GM19372 (cell line): ENCODE data around the gene TRAP1.
"Not testable (repeated sequence)": the region's sequence is repeated elsewhere in the genome, so short reads cannot be mapped to it uniquely, and the experiment has no call there.

Experiments
- ATAC-seq: cut with Tn5 transposase; IDR thresholded peaks from one replicate; pipeline ENCODE4 v1.9.1; 2021; ENCODE audit warnings: mild to moderate bottlenecking, low read depth, moderate library complexity; ENCODE audit not compliant: unreplicated experiment

Gene TRAP1

DNA sequence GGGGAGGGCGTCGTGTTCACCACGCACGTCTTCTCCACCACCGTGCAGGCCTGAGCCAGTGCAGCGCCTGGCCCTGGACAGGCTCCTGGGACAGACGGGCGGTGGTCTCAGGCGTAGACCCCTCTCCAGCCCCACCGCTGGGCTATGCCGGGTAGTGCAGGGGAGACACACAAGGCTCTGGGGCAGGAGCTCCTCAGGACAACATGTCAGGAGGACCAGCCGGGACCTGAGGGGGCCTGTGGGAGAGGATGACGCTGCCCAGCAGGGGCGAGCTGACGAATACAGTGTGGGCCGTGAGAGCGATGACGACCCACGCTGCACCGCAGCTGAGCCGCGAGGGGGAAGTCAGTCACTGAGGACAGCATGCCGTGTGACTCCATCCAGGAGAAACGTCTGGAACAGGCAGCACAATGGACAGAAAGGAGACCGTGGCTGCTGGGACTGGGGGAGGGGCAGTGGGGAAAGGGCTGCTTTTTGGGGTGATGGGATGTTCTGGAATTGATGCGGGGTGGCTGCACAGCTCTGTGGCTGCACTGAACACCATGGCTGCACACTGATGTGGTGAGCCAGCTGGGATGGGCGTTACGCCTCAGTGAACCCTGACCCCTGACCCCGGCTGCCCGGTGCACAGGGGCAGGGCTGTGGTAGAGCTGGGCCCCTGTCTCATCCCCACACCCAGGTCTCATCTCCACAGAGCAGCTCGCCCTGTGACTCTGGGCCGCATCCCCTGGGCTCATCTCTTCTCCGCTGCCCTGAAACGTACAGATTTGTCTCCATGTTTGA, 42.6 kb downstream of the TRAP1 start:
- no peak for ATAC-seq

DNA sequence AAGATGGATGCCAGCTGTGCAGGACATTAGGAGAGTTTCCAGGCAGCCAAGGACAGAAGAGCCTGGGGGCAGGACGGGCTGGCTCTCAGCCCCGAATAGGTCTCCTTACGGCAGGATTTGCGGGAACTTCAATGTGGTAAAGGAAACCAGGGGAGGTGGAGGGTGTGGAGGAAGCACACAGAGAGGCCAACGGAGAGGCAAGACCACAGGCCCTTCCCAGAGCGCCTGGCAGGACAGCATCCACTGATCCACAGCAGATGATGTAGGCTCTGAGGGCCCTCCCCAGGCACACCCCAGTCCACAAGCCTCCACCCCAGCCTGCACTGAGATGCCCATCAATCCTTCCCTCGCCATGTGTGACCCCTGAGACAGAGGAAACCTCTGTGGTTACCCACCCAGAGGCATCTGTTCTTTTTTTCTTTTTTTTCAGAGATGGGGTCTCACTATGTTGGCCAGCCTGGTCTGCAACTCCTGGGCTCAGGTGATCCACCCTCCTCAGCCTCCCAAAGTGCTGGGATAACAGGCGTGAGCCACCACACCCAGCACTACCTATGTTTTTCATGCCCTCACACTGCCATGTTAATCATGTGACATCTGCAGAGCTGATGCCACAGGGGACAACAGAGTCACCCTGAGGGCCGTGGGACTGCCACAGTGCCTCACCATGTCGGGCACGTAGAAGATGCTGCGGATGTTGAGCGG, 43.5 kb downstream of the TRAP1 start:
- ATAC-seq = no peak

GRCh38 chr16:3673201-3673600, 44.1 kb downstream of the TRAP1 start:
- ATAC-seq = no peak

DNA sequence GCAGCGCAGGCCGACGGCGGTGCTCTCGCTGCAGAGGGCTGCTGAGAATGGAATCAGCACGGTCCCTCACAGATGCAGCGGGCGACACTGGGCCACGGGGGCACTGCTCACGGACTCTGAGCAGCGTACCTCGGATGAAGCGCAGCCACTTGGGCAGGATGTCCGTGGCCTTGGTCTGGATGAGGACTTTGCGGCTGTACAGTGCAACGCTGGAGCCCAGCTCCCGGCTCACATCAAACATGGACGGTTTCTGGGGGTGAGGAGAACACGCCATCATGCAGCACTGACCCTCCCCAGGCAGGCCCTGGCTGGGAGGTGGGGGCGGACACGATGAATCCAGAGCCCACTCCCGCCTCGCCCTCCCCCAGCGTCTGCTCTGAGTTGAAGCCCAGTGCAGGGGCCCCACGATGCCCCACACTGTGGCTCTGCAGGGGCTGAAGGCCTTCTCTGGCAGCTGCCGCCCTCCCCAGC, 44.7 kb downstream of the TRAP1 start:
- ATAC-seq = no peak

GRCh38 chr16:3671424-3671823, 45.9 kb downstream of the TRAP1 start:
- ATAC-seq = no peak

- ATAC-seq = no peak
These were observed 46.6 kb downstream of the TRAP1 start for GRCh38 chr16:3670711-3671110.

- ATAC-seq = no peak
These were observed 48.2 kb downstream of the TRAP1 start for GRCh38 chr16:3669082-3669481.

GRCh38 chr16:3668626-3669025, 48.7 kb downstream of the TRAP1 start:
- ATAC-seq = no peak

- ATAC-seq = no peak
These were observed 51.8 kb downstream of the TRAP1 start for GRCh38 chr16:3665508-3665907.

GRCh38 chr16:3664187-3664896, 53.0 kb downstream of the TRAP1 start:
- no peak for ATAC-seq

GRCh38 chr16:3662601-3663000, 54.7 kb downstream of the TRAP1 start:
- no peak for ATAC-seq

GRCh38 chr16:3661922-3662321, 55.4 kb downstream of the TRAP1 start:
- ATAC-seq = no peak

GRCh38 chr16:3661311-3661710, 56.0 kb downstream of the TRAP1 start:
- no peak for ATAC-seq

DNA sequence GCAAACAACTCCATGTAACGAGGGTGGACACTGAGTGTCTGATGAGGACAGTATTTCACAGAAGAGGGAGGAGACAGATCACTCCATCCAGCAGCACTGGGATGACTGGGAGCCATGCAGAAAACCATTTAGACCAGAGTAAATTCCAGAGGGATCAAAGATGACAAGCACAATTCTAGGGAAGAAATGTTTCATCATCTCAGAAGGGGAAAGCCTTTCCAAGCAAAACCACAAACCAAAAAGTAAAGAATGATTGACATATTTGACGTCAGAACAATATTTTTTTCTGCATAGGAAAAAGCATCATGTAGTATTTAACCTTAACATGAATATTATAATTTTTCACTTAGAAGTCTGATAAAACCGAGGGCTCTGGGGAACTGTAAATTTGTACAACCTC, 58.1 kb downstream of the TRAP1 start:
- ATAC-seq = no peak

GRCh38 chr16:3656491-3657468, 60.5 kb downstream of the TRAP1 start:
- ATAC-seq = no peak

GRCh38 chr16:3656160-3656490, 61.2 kb downstream of the TRAP1 start:
- ATAC-seq = not testable (repeated sequence)

GRCh38 chr16:3655396-3656159, 61.7 kb downstream of the TRAP1 start:
- no peak for ATAC-seq

DNA sequence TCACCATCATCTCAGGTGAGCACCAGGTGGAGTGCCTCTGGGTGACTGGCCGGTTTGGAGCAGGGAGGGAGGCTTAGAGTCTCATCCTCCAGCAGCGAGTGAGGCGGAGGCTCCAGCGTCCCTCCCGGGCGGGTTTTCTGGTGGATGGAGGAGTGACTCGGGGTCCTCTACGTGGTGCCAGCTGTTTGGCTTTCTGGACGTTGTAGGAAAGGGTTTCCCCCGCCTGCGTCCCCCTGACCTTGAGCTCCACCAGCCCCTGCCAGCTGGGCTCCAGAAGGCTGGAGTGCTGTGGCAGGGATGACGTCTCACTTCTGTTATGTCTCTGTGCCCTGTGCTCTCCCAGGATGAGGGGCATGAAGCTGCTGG, 62.3 kb downstream of the TRAP1 start:
- ATAC-seq = no peak

- ATAC-seq = no peak
These were observed 62.9 kb downstream of the TRAP1 start, which contains the start of gene DNASE1 for GRCh38 chr16:3654249-3654991. DNASE1 (plus strand) TSS chr16:3654691; CDS start chr16:3655374, 683 bp downstream.
